ENCODE data around the gene CYBA.

CYBA gene

GRCh38 chr16:88619859-88620815 is 30.7 kb downstream of the CYBA start:
- DNase-seq (ENCODE audit: low read depth): no peak
- TF ChIP-seq, protein P1, sequence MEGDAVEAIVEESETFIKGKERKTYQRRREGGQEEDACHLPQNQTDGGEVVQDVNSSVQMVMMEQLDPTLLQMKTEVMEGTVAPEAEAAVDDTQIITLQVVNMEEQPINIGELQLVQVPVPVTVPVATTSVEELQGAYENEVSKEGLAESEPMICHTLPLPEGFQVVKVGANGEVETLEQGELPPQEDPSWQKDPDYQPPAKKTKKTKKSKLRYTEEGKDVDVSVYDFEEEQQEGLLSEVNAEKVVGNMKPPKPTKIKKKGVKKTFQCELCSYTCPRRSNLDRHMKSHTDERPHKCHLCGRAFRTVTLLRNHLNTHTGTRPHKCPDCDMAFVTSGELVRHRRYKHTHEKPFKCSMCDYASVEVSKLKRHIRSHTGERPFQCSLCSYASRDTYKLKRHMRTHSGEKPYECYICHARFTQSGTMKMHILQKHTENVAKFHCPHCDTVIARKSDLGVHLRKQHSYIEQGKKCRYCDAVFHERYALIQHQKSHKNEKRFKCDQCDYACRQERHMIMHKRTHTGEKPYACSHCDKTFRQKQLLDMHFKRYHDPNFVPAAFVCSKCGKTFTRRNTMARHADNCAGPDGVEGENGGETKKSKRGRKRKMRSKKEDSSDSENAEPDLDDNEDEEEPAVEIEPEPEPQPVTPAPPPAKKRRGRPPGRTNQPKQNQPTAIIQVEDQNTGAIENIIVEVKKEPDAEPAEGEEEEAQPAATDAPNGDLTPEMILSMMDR (conservative IDR thresholded peaks at IDR 0.05; ENCODE audit: low read depth, low read length): no peak
- H3K4me3 ChIP-seq (ENCODE audit: low read length): no peak overlapping the region

DNA sequence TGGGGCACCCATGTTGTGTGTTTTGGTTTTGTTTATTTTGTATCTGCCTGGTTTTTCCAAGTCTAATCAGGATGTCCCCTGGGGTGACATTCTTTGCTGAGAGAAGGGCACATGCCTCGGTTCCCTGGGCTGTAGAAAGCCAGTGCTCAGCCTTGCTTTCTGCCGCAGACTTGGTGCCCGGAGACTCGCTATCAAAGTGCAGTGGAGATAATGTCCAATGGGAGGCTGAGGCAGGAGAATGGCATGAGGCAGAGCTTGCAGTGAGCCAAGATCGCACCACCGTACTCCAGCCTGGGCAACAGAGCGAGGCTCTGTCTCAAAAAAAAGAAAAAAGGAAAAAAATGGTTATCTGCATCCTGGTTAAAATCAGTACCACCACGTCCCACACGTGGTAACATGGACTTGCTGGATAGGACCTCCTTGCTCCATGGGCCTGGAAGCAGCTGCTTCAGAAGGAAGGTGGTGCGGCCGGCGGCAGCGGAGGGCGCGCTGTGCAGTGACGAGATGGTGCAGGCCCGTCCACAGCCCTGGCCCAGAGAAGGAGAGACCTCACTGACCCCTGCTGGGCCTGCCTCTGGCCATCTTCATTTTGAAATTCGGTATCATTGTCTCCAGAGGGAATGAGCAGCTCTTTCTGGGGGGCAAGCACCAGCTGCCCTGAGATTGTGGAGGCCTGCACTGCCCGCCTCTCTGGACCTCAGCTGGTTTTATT is 31.7 kb downstream of the CYBA start:
- H3K4me3 ChIP-seq (ENCODE audit: low read length): no peak overlapping the region
- no peak for DNase-seq (ENCODE audit: low read depth)
- TF ChIP-seq, protein P1 (conservative IDR thresholded peaks at IDR 0.05; ENCODE audit: low read depth, low read length): no peak

GRCh38 chr16:88618182-88618955 is 32.5 kb downstream of the CYBA start:
- no peak for DNase-seq (ENCODE audit: low read depth)
- TF ChIP-seq, protein P1 (conservative IDR thresholded peaks at IDR 0.05; ENCODE audit: low read depth, low read length): no peak
- H3K4me3 ChIP-seq (ENCODE audit: low read length): no peak overlapping the region

DNA sequence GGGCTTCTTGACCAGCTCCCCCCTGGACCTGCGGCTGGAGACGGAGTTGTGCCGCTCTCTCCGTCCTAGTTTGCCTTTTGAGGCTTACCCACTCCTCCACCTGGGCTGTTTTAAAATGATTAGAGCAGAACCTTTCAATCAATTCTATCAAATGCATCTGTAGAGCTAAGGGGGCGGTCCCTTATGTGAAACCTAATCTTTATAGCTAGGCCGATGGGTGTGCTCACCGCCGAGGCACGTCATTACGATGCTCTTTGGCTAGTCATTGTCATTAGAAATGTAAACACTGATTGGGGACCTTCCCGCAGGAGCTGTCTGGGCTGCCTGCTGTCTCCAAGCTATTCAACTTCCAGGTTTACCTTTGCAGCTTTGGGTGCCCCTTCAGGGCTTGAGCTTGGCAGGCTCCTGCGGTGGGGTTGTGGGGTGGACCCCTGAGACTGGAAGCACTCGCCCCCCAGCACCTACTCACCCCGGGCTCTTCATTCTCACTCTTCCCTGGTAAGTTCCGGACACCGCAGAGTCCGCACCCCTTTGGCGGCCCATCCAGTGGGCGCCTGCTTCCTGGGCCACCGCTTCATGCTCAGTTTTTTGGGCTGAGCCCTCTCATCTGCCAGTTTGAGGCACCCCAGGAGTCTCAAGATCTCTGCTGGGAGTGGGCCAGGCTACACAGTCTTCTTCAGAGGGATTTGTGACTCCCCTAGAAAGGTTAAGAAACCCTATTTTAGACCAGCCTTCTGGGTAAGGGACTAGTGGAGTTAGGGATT is 33.4 kb downstream of the CYBA start:
- no peak for DNase-seq (ENCODE audit: low read depth)
- TF ChIP-seq, protein P1 (conservative IDR thresholded peaks at IDR 0.05; ENCODE audit: low read depth, low read length): no peak
- H3K4me3 ChIP-seq (ENCODE audit: low read length): no peak overlapping the region

DNA sequence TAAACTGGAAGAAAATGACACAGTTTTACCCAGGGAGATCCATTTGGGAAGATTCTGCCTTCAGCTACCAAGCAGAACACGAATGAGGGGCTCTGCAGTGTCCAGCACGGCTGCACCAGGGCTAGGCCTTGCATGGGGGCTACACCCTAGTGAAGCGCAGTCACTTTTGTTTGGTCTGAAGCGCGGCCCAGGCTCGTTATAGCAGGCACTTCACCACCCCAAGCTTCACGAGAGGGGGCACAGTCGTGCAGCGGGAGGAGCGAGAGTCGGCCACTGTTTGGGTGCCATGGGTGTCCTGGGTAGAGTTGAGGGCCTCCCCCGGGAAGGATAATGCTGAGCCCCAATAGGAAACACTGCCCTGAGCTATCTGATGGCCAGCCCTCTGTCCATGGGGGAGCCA is 34.1 kb downstream of the CYBA start:
- TF ChIP-seq, protein P1 (conservative IDR thresholded peaks at IDR 0.05; ENCODE audit: low read depth, low read length): no peak
- no peak for DNase-seq (ENCODE audit: low read depth)
- H3K4me3 ChIP-seq (ENCODE audit: low read length): no peak overlapping the region

DNA sequence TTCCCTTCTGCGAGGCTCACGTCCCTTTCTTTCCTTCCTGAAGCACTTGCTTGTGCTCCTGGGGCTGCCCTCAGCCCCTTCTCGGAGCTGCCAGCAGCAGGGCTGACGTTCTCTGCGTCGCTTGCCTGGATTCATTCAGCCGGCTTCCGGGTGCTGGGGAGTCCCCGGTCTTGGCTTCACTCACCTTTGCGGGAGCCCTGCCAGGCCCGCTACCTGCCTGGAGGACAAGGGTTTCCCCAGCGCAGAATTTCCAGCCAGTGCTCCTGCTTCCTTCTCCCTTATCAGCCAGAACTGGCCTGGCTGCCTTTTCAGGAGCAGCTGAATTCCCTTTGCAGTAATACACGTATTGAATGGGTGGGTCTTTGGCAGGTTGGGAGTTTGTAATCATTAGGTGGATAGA is 34.5 kb downstream of the CYBA start:
- H3K4me3 ChIP-seq (ENCODE audit: low read length): no peak overlapping the region
- no peak for DNase-seq (ENCODE audit: low read depth)
- TF ChIP-seq, protein P1 (conservative IDR thresholded peaks at IDR 0.05; ENCODE audit: low read depth, low read length): no peak

Data from retinal pigment epithelial cell (primary cell).